ENCODE measurements around the gene INSYN1.

- TF ChIP-seq KDM5B (IDR thresholded peaks at IDR 0.05; ENCODE audit: insufficient replicate concordance, low read depth, low read length) (no peak), TCF3 (CRISPR knock-in tag; IDR thresholded peaks at IDR 0.05) (no peak), EGR1 (conservative IDR thresholded peaks at IDR 0.05) (no peak), STAT5A (IDR thresholded peaks at IDR 0.05; ENCODE audit: borderline replicate concordance, low read length) (no peak), ZBTB17 (CRISPR knock-in tag; IDR thresholded peaks at IDR 0.05) (no peak), TARDBP (IDR thresholded peaks at IDR 0.05) (no peak), TAF1 (IDR thresholded peaks at IDR 0.05; ENCODE audit: control insufficient read depth, extremely low read depth, insufficient read depth, low read length, severe bottlenecking) (no peak), ZFP91 (CRISPR knock-in tag; IDR thresholded peaks at IDR 0.05) (no peak), HDAC1 (IDR thresholded peaks at IDR 0.05) (no peak), CTCF (IDR thresholded peaks at IDR 0.05 in 2 of 3, conservative IDR thresholded peaks at IDR 0.05 in 1 of 3; ENCODE audit: insufficient read depth in 2 of 3, low read depth in 1 of 3, low read length in 3 of 3) (peak in 1 of 3 experiments; percentile 28; a peak in 1 of 6 replicates)
Observed at GRCh38 chr15:73792415-73792814, 39.3 kb upstream of the INSYN1 start.

All from K562 (cell line).